Karpas-422 (cell line): ENCODE measurements around the gene PLCB3. TPM values are rescaled to one million over a fixed set of nuclear protein-coding genes. Genes with fewer than 3 reads are reported as not detected.
A peak's percentile ranks its signal among the peaks of the same experiment; 100 is the strongest.

Source experiments
- DNase-seq: peaks from one replicate; pipeline ENCODE4 v3.0.0-alpha.2; 2015
- H2AFZ ChIP-seq: fragments of 200-600 bp; sonication (generic); 2 replicates; pipeline ENCODE4 v1.6.1; 2014; ENCODE audit warnings: antibody characterized with exemption, low read length, mixed read lengths
- H3K27ac ChIP-seq: fragments of 200-600 bp; sonication (generic); 2 replicates; pipeline ENCODE4 v1.5.1; 2014; ENCODE audit warnings: mild to moderate bottlenecking, low read length, moderate library complexity
- H3K27me3 ChIP-seq: fragments of 200-600 bp; sonication (generic); 2 replicates; pipeline ENCODE4 v1.6.1; 2014; ENCODE audit warnings: low read length, mixed read lengths
- H3K36me3 ChIP-seq: fragments of 200-600 bp; sonication (generic); 2 replicates; pipeline ENCODE4 v1.6.1; 2014; ENCODE audit warnings: low read length, mixed read lengths; ENCODE audit not compliant: insufficient read depth
- H3K4me1 ChIP-seq: fragments of 200-600 bp; sonication (generic); 2 replicates; pipeline ENCODE4 v1.6.1; 2014; ENCODE audit warnings: mild to moderate bottlenecking, low read length, mixed read lengths
- H3K4me2 ChIP-seq: fragments of 200-600 bp; sonication (generic); 2 replicates; pipeline ENCODE4 v1.6.1; 2014; ENCODE audit warnings: low read length, low read depth, mild to moderate bottlenecking; ENCODE audit not compliant: poor library complexity, severe bottlenecking
- H3K4me3 ChIP-seq: fragments of 200-600 bp; sonication (generic); 2 replicates; pipeline ENCODE4 v1.5.1; 2014; ENCODE audit warnings: mild to moderate bottlenecking, antibody characterized with exemption, low read length, mixed read lengths
- H3K79me2 ChIP-seq: fragments of 200-600 bp; sonication (generic); 2 replicates; pipeline ENCODE4 v1.6.1; 2014; ENCODE audit warnings: mild to moderate bottlenecking, low read length, mixed read lengths
- H3K9ac ChIP-seq: fragments of 200-600 bp; sonication (generic); 2 replicates; pipeline ENCODE4 v1.6.0; 2014; ENCODE audit warnings: low read length
- H3K9me2 ChIP-seq: fragments of 200-600 bp; sonication (generic), shearing (Covaris generic); replicated peaks from 2 replicates; pipeline ENCODE4 v1.6.0; 2014; ENCODE audit warnings: mild to moderate bottlenecking, low read length, moderate library complexity; ENCODE audit not compliant: insufficient read depth
- H3K9me3 ChIP-seq: fragments of 300-700, 200-600 bp; sonication (generic); 2 replicates; pipeline ENCODE4 v1.6.1; 2014; ENCODE audit warnings: low read length, mixed read lengths
- H4K20me1 ChIP-seq: fragments of 200-600 bp; sonication (generic); 2 replicates; pipeline ENCODE4 v1.6.1; 2014; ENCODE audit warnings: mild to moderate bottlenecking, antibody characterized with exemption, low read length, low read depth; ENCODE audit not compliant: insufficient read depth
- total RNA-seq: library from RNA; depleted of rRNA; stranded (reverse); fragments of >200 nt; shearing (Covaris generic); gene quantifications from 2 replicates; pipeline ENCODE4 v1.2.3, GENCODE V29; 2014; ENCODE audit warnings: low replicate concordance

PLCB3 gene
- total RNA-seq, 1 experiment from 2014 or later, result 5.7 TPM

GRCh38 chr11:64253043-64253442, 1.7 kb downstream of the PLCB3 start:
- Histone ChIP-seq H3K4me2 (peak overlapping the region; percentile 99), H3K27me3 (no peaks in the 10 kb centered on the region), H3K4me3 (peak overlapping the region; percentile 95; the same call in 1 of the 2 replicates), H3K79me2 (peaks cover 7% of the 10 kb centered on the region; the same call in 1 of the 2 replicates), H3K27ac (no peak overlapping the region), H4K20me1 (no peaks in the 10 kb centered on the region), H3K9ac (no peak overlapping the region), H3K9me3 (no peaks in the 10 kb centered on the region), H3K36me3 (no peaks in the 10 kb centered on the region), H2AFZ (no peak overlapping the region), H3K4me1 (peaks cover 29% of the 10 kb centered on the region), H3K9me2 (no peaks in the 10 kb centered on the region)
- DNase-seq, result no peak

GRCh38 chr11:64253481-64253880, 2.2 kb downstream of the PLCB3 start:
- Histone ChIP-seq H3K4me1 (peaks cover 29% of the 10 kb centered on the region), H3K9me2 (no peaks in the 10 kb centered on the region), H3K79me2 (peaks cover 7% of the 10 kb centered on the region; the same call in 1 of the 2 replicates), H3K27ac (no peak overlapping the region), H3K27me3 (no peaks in the 10 kb centered on the region), H4K20me1 (no peaks in the 10 kb centered on the region), H3K9me3 (no peaks in the 10 kb centered on the region), H3K9ac (no peak overlapping the region), H2AFZ (no peak overlapping the region), H3K4me2 (no peak overlapping the region), H3K4me3 (no peak overlapping the region), H3K36me3 (no peaks in the 10 kb centered on the region)
- DNase-seq, result no peak

- Histone ChIP-seq H4K20me1 (no peaks in the 10 kb centered on the region), H3K9me3 (no peaks in the 10 kb centered on the region), H3K4me3 (no peak overlapping the region), H3K79me2 (peaks cover 7% of the 10 kb centered on the region; the same call in 1 of the 2 replicates), H3K36me3 (no peaks in the 10 kb centered on the region), H2AFZ (no peak overlapping the region), H3K27ac (no peak overlapping the region), H3K27me3 (no peaks in the 10 kb centered on the region), H3K9me2 (no peaks in the 10 kb centered on the region), H3K4me2 (no peak overlapping the region), H3K9ac (no peak overlapping the region), H3K4me1 (peaks cover 29% of the 10 kb centered on the region)
- DNase-seq, result no peak
These were observed 3.0 kb downstream of the PLCB3 start for GRCh38 chr11:64254326-64254725.

GRCh38 chr11:64255135-64256128, 4.1 kb downstream of the PLCB3 start:
- Histone ChIP-seq H2AFZ (no peak overlapping the region), H3K4me3 (no peak overlapping the region), H3K79me2 (peaks cover 7% of the 10 kb centered on the region; the same call in 1 of the 2 replicates), H3K27ac (no peak overlapping the region), H3K9ac (no peak overlapping the region), H3K9me3 (no peaks in the 10 kb centered on the region), H3K4me2 (no peak overlapping the region), H4K20me1 (no peaks in the 10 kb centered on the region), H3K36me3 (no peaks in the 10 kb centered on the region), H3K9me2 (no peaks in the 10 kb centered on the region), H3K4me1 (peaks cover 28% of the 10 kb centered on the region), H3K27me3 (no peaks in the 10 kb centered on the region)
- DNase-seq, result no peak

- peaks cover 7% of the 10 kb centered on the region; the same call in 1 of the 2 replicates for H3K79me2 ChIP-seq
- no peaks in the 10 kb centered on the region for H3K9me3 ChIP-seq
- no peaks in the 10 kb centered on the region for H3K27me3 ChIP-seq
- H2AFZ ChIP-seq, result no peak overlapping the region
- no peaks in the 10 kb centered on the region for H3K9me2 ChIP-seq
- no peak overlapping the region for H3K4me2 ChIP-seq
- no peak for DNase-seq
- no peaks in the 10 kb centered on the region for H4K20me1 ChIP-seq
- H3K9ac ChIP-seq, result no peak overlapping the region
- H3K4me3 ChIP-seq, result no peak overlapping the region
- peaks cover 20% of the 10 kb centered on the region for H3K4me1 ChIP-seq
- H3K36me3 ChIP-seq, result no peaks in the 10 kb centered on the region
- no peak overlapping the region for H3K27ac ChIP-seq
These were observed 5.0 kb downstream of the PLCB3 start for GRCh38 chr11:64256300-64256699.

GRCh38 chr11:64258356-64258755, 7.0 kb downstream of the PLCB3 start:
- Histone ChIP-seq H3K27me3 (no peaks in the 10 kb centered on the region), H3K4me3 (no peak overlapping the region), H3K4me1 (peaks cover 2% of the 10 kb centered on the region; the same call in 1 of the 2 replicates), H3K27ac (no peak overlapping the region), H4K20me1 (no peaks in the 10 kb centered on the region), H2AFZ (no peak overlapping the region), H3K79me2 (no peaks in the 10 kb centered on the region), H3K36me3 (no peaks in the 10 kb centered on the region), H3K4me2 (no peak overlapping the region), H3K9me2 (no peaks in the 10 kb centered on the region), H3K9ac (no peak overlapping the region), H3K9me3 (no peaks in the 10 kb centered on the region)
- no peak for DNase-seq

GRCh38 chr11:64258946-64259532, 7.7 kb downstream of the PLCB3 start:
- Histone ChIP-seq H3K9me2 (no peaks in the 10 kb centered on the region), H2AFZ (no peak overlapping the region), H3K27ac (no peak overlapping the region), H3K36me3 (no peaks in the 10 kb centered on the region), H3K79me2 (no peaks in the 10 kb centered on the region), H3K9ac (no peak overlapping the region), H3K4me1 (no peaks in the 10 kb centered on the region), H3K9me3 (no peaks in the 10 kb centered on the region), H3K4me3 (no peak overlapping the region), H3K27me3 (no peaks in the 10 kb centered on the region), H3K4me2 (no peak overlapping the region), H4K20me1 (no peaks in the 10 kb centered on the region)
- DNase-seq, result no peak

- no peak overlapping the region for H3K4me3 ChIP-seq
- H3K9ac ChIP-seq, result no peak overlapping the region
- H3K4me2 ChIP-seq, result no peak overlapping the region
- H3K9me3 ChIP-seq, result no peaks in the 10 kb centered on the region
- no peaks in the 10 kb centered on the region for H3K27me3 ChIP-seq
- DNase-seq, result no peak
- no peak overlapping the region for H3K27ac ChIP-seq
- H3K36me3 ChIP-seq, result no peaks in the 10 kb centered on the region
- no peaks in the 10 kb centered on the region for H3K79me2 ChIP-seq
- H4K20me1 ChIP-seq, result no peaks in the 10 kb centered on the region
- H2AFZ ChIP-seq, result no peak overlapping the region
- no peaks in the 10 kb centered on the region for H3K9me2 ChIP-seq
- no peaks in the 10 kb centered on the region for H3K4me1 ChIP-seq
These were observed 8.3 kb downstream of the PLCB3 start for GRCh38 chr11:64259533-64260067.
